GM19035 (cell line): Measurements from ENCODE around the gene PEX6.

Experiments
- ATAC-seq: cut with Tn5 transposase; IDR thresholded peaks from one replicate; pipeline ENCODE4 v1.9.1; 2021; ENCODE audit not compliant: unreplicated experiment

PEX6 gene

DNA sequence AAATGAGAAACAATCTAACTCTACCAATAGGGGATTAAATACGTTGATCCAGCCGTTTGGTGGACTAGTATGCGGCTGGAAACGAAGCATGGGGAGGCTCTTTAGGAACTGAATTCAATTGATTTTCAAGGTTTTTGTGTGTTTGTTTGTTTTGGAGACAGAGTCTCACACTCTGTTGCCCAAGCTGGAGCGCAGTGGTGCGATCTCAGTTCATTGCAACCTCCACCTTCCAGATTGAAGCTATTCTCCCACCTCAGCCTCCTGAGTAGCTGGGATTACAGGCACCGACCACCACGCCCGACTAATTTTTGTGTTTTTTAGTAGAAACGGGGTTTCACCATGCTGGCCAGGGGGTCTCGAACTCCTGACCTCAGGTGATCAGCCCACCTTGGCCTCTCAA, 42.6 kb downstream of the PEX6 start:
- ATAC-seq: no peak

DNA sequence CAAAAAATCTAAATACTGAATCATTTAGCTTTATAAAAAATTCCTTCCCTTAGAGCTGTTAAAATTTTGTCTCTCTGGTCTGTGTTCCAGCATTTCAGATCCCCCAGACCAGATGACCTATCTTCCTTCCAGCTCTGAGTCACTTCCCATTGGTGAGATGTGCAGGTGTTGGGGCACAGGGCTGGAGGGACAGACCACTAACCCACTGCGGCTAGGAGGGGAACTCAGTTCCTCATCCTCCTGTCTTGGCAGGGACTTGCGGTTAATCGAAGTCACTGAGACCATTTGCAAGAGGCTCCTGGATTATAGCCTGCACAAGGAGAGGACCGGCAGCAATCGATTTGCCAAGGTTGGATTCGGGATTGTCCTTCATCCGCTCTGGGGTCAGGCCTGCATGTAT, 43.7 kb downstream of the PEX6 start:
- no peak for ATAC-seq

GRCh38 chr6:42933205-42933604, 45.8 kb downstream of the PEX6 start:
- no peak for ATAC-seq

DNA sequence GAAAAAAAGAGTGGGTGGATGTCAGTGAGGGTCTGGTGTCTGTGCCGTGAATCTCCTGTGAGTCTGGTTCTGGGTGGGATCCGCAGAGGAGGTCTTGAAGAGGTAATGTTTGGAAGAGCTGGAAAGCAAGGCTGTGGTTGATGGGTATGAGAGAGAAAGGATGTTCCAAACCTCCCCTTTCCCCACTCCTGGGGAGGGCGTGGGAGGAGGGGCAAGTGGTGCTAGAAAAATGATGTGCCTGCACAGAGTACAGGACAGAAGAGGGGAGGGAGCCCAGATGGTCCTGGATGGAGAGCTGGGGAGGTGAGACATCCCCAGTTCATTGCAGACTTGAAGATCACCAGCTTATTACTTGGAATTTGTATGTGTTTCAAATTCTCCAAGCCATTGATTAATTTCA, 46.6 kb downstream of the PEX6 start:
- ATAC-seq: no peak

DNA sequence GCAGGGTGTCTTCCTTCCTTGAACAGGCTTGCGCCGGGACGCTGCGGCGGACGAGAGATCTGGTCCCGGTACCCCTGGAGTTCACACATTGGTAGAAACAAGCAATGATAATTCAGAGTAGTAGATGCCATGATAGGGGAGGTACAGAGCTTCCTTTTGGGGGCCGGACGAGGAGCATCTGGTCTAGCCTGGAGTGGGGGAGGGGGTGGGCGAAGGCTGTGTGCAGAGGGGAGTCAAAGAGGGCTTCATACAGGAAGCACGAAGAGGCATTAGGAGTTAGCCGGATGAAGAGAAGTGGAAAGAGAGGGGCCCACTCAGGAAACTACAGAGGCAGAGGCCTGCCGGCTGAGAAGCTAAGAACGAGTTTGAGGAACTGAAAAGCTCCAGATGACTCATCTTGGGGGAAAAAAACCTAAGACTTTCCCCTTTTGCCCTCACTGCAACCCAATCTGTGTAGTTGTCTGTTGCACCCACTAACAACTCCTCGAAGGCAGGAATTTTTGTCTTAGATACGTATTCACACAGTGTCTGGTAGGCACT, 49.1 kb downstream of the PEX6 start:
- ATAC-seq: peak; percentile 51

- peak; percentile 74 for ATAC-seq
Observed at GRCh38 chr6:42928986-42929820, 49.8 kb downstream of the PEX6 start, which contains the start of gene CNPY3. CNPY3 (plus strand) TSS chr6:42929480; CDS start chr6:42929571, 91 bp downstream.

DNA sequence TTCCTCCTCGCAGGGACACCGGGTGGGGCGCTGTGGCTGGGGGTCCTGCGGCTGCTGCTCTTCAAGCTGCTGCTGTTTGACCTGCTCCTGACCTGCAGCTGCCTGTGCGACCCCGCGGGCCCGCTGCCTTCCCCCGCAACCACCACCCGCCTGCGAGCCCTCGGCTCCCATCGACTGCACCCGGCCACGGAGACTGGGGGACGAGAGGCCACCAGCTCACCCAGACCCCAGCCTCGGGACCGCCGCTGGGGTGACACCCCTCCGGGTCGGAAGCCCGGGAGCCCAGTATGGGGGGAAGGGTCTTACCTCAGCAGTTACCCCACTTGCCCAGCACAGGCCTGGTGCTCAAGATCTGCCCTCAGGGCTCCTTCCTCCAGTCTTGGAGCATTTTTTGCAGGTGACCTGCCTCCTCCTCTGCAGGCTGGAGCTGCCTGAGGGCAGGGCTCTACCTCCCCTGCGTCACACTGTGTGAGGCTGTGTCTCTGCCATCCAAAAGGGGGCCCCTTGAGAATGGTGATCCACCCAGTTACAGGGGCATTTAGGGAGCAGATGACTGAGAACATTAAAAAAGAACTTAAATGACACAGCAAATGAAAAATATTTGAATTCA, 53.6 kb downstream of the PEX6 start:
- ATAC-seq: no peak

- ATAC-seq: no peak
Observed at GRCh38 chr6:42923666-42924065, 55.3 kb downstream of the PEX6 start.

DNA sequence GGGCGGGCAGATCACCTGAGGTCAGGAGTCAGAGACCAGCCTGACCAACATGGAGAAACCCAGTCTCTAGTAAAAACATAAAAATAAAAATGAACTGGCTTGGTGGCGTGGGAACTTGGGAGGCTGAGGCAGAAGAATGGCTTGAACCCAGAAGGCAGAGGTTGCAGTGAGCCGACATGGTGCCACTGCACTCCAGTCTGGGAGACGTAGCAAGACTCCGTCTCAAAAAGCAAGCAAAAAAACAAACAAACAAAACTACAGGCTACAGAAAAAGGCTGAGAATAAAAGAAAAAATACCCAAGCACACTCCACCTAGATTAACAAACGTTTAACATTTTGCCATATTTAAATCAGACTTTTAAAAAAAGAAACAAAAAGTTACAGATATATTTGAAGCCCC, 57.2 kb downstream of the PEX6 start:
- no peak for ATAC-seq

DNA sequence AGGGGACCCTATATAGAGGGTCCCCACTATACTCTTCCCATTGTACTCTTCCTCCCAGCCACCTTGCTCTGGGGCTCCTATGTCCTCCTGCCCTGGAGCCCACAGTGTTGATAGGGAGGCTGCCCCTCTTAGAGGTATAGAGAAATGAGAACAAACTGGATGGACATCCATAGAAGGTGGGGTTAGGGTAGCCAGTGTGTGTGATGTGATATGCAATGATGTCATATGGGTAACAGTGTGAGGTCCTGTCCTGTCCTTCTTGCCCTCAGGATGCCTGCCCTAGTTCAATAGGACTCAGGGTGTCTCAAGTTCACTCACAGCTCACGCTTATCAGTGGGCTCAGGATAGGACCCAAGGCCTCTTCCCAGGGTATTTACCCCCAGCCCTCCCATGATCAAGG, 62.7 kb downstream of the PEX6 start:
- ATAC-seq: no peak

DNA sequence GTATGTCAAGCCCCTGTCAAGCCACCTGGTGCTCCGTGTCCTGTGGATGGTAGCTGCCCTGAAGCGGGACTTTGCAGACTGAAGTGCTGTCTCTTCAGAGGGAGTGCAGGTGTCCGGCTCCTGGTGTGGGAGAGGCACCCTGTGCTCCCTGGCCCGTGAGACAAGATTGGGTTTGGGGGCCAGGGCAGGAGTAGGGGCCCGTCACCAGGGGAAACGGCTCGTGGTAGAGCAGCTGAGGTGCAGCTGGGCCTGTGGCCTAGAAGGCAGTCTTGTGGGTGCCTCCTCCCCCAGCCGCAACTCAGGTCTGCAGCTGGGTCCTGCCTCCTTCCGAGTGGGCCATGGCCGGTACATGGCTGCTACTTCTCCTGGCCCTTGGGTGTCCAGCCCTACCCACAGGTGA, 63.2 kb downstream of the PEX6 start, which contains the start of gene PTCRA:
TSS of gene PTCRA (plus strand) at position 322 of the 400 bp plus-strand sequence. CDS start at position 339, 17 bp downstream.
- ATAC-seq: no peak

DNA sequence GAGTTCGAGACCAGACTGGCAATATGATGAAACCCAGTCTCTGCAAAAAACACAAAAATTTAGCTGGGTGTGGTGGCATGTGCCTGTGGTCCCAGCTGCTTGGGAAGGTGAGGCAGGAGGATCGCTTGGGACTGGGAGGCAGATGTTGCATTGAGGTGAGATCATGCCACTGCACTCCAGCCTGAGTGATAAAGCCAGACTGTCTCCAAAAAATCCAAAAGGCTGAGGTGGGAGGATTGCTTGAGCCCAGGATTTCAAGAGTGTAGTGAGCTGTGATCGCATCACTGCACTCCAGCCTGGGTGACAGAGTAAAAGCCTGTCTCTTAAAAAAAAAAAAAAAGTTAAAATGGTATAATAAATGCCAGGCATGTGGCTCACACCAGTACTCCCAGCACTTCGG, 64.4 kb downstream of the PEX6 start:
- no peak for ATAC-seq
